PC-9 (cell line): ENCODE results near the gene RNLS. TPM values are rescaled to one million over a fixed set of nuclear protein-coding genes. Genes with fewer than 3 reads are reported as not detected.

ENCODE experiments used
- BruUV-seq: library from RNA; stranded (reverse); fragments of 400-500 nt; replicated peaks from 2 replicates; lab custom pipeline; 2021; lab: Mats Ljungman, UMichigan
- CTCF ChIA-PET: fragments of 300-600 bp; sonication (Branson Sonifier 250); formaldehyde crosslinking; loops from one replicate; lab custom pipeline; 2022; ENCODE audit warnings: antibody characterized with exemption; lab: Charles Lee
- POLR2A ChIA-PET: fragments of 300-600 bp; sonication (Branson Sonifier 250); formaldehyde crosslinking; loops from one replicate; lab custom pipeline; 2022; ENCODE audit warnings: antibody characterized with exemption; ENCODE audit not compliant: unreplicated experiment; lab: Charles Lee
- DNase-seq, 2 experiments: peaks; one replicate each; pipeline versions ENCODE4 v3.0.0 to v3.0.0-alpha.2; 2015 to 2022; ENCODE audit warnings: mixed read lengths in 1 of 2
- H2AFZ ChIP-seq: fragments of 200-600 bp; sonication (generic); 2 replicates; pipeline ENCODE4 v1.8.1; 2017; ENCODE audit warnings: antibody characterized with exemption
- H3F3A ChIP-seq: fragments of 200-600 bp; sonication (generic); 2 replicates; pipeline ENCODE4 v1.8.1; 2017; ENCODE audit warnings: antibody characterized with exemption, mild to moderate bottlenecking, low read depth; ENCODE audit not compliant: insufficient read depth
- H3K27ac ChIP-seq: fragments of 200-600 bp; sonication (generic); 2 replicates; pipeline ENCODE4 v1.6.1; 2016; ENCODE audit warnings: mixed run types
- H3K27me3 ChIP-seq: fragments of 200-600 bp; sonication (generic); 2 replicates; pipeline ENCODE4 v1.6.1; 2016; ENCODE audit warnings: low read depth, mixed run types; ENCODE audit not compliant: insufficient read depth
- H3K36me3 ChIP-seq: fragments of 200-600 bp; sonication (generic); 2 replicates; pipeline ENCODE4 v1.6.1; 2016; ENCODE audit warnings: low read depth, mixed run types
- H3K4me1 ChIP-seq: fragments of 200-600 bp; sonication (generic); replicated peaks from 2 replicates; pipeline ENCODE4 v1.6.1; 2016; ENCODE audit warnings: mixed run types; ENCODE audit not compliant: insufficient read depth
- H3K4me2 ChIP-seq: fragments of 200-600 bp; sonication (generic); 2 replicates; pipeline ENCODE4 v1.6.1; 2017; ENCODE audit warnings: mixed run types
- H3K4me3 ChIP-seq: fragments of 200-600 bp; sonication (generic); 2 replicates; pipeline ENCODE4 v1.6.1; 2016; ENCODE audit warnings: mixed run types
- H3K79me2 ChIP-seq: fragments of 200-600 bp; sonication (generic); 2 replicates; pipeline ENCODE4 v1.6.1; 2017; ENCODE audit warnings: low read depth, mixed run types
- H3K9me2 ChIP-seq: fragments of 200-600 bp; sonication (generic); 2 replicates; pipeline ENCODE4 v1.8.1; 2017; ENCODE audit warnings: mild to moderate bottlenecking; ENCODE audit not compliant: insufficient read depth
- H3K9me3 ChIP-seq: fragments of 200-600 bp; sonication (generic); 2 replicates; pipeline ENCODE4 v1.8.1; 2016; ENCODE audit warnings: low read depth; ENCODE audit not compliant: insufficient read depth
- H4K20me1 ChIP-seq: fragments of 200-600 bp; sonication (generic); 2 replicates; pipeline ENCODE4 v1.8.1; 2017; ENCODE audit not compliant: insufficient read depth
- EZH2 ChIP-seq: fragments of 200-600 bp; sonication (generic); IDR thresholded peaks from 2 replicates; pipeline ENCODE4 v1.8.0; 2017; ENCODE audit warnings: antibody characterized with exemption, low read depth
- intact Hi-C: fragments of 100-400 bp; cut with micrococcal nuclease; formaldehyde crosslinking; loops from one replicate; pipeline ENCODE4 v1.10.0; 2022; ENCODE audit not compliant: unreplicated experiment
- total RNA-seq: library from RNA; stranded (reverse); gene quantifications from 2 replicates; pipeline ENCODE4 v1.2.3, GENCODE V29; 2021
- TF ChIP-seq, protein P1 (sequence below): fragments of 200-600 bp; sonication (generic); conservative IDR thresholded peaks from 2 replicates; pipeline ENCODE4 v1.6.1; 2017; ENCODE audit warnings: mixed run types, antibody characterized with exemption, mild to moderate bottlenecking, moderate library complexity

RNLS gene
- total RNA-seq, 1 experiment from 2014 or later: not detected

DNA sequence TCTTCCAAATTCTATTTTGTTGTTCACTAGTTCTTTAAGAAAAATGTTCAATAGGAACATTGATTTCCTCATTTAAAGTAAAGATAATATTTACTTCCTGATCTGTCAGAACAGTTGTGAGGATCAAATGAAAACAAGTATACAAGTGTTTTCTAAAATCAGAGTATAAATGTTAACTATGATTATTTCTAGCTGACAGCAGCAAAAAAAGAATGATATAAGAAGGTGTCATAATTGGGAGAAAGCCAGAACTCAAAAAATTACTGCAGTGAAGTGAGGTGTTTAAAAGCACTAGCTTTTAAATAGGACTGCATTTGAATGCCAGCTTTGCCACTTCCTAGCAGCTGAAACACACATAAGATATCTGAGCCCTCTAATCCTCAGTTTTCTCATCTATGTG is 283.3 kb downstream of the RNLS start:
- ChIA-PET POLR2A (no interaction called here), CTCF (no interaction called here)
- DNase-seq: no peak
- no peaks in the 10 kb centered on the region for H3K79me2 ChIP-seq
- H3K36me3 ChIP-seq: no peaks in the 10 kb centered on the region
- no peaks in the 10 kb centered on the region for H3F3A ChIP-seq
- H3K9me2 ChIP-seq: no peaks in the 10 kb centered on the region
- H3K4me3 ChIP-seq: no peak overlapping the region
- H3K4me2 ChIP-seq: no peak overlapping the region
- no peaks in the 10 kb centered on the region for H3K27me3 ChIP-seq
- intact Hi-C loops: no loop called here
- TF ChIP-seq, protein P1, sequence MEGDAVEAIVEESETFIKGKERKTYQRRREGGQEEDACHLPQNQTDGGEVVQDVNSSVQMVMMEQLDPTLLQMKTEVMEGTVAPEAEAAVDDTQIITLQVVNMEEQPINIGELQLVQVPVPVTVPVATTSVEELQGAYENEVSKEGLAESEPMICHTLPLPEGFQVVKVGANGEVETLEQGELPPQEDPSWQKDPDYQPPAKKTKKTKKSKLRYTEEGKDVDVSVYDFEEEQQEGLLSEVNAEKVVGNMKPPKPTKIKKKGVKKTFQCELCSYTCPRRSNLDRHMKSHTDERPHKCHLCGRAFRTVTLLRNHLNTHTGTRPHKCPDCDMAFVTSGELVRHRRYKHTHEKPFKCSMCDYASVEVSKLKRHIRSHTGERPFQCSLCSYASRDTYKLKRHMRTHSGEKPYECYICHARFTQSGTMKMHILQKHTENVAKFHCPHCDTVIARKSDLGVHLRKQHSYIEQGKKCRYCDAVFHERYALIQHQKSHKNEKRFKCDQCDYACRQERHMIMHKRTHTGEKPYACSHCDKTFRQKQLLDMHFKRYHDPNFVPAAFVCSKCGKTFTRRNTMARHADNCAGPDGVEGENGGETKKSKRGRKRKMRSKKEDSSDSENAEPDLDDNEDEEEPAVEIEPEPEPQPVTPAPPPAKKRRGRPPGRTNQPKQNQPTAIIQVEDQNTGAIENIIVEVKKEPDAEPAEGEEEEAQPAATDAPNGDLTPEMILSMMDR: no peak
- no peak for TF ChIP-seq EZH2
- no peaks in the 10 kb centered on the region for H3K9me3 ChIP-seq
- no peak overlapping the region for H2AFZ ChIP-seq
- H3K27ac ChIP-seq: no peak overlapping the region
- no peaks in the 10 kb centered on the region for H3K4me1 ChIP-seq
- BruUV-seq: no TSS peak
- no peaks in the 10 kb centered on the region for H4K20me1 ChIP-seq

DNA sequence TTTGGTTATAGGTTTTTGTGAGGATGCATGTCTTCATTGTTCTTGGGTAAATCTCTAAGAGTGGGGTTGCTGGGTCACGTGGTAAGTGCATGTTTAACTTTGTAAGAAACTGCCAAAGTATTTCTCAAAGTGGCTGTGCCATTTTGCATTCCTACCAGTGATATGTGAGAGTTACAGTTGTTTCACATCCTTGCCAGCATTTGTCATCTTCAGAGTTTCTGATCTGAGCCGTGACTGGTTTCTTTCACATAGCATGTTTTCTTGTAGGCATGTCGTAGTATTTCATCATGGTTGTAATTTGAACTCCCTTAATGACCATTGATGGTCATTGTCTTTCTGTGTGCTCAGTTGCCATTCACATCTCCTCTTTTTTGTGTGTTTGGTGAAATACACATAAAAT is 286.0 kb downstream of the RNLS start:
- ChIA-PET POLR2A (no interaction called here), CTCF (no interaction called here)
- H2AFZ ChIP-seq: no peak overlapping the region
- TF ChIP-seq, protein P1: no peak
- TF ChIP-seq EZH2: no peak
- no peaks in the 10 kb centered on the region for H3K27me3 ChIP-seq
- H3K4me2 ChIP-seq: no peak overlapping the region
- no peaks in the 10 kb centered on the region for H4K20me1 ChIP-seq
- H3K4me1 ChIP-seq: no peaks in the 10 kb centered on the region
- H3K9me3 ChIP-seq: no peaks in the 10 kb centered on the region
- no peak for DNase-seq
- no peaks in the 10 kb centered on the region for H3K9me2 ChIP-seq
- H3F3A ChIP-seq: no peaks in the 10 kb centered on the region
- no TSS peak for BruUV-seq
- intact Hi-C loops: no loop called here
- no peaks in the 10 kb centered on the region for H3K79me2 ChIP-seq
- H3K36me3 ChIP-seq: no peaks in the 10 kb centered on the region
- H3K4me3 ChIP-seq: no peak overlapping the region
- no peak overlapping the region for H3K27ac ChIP-seq

DNA sequence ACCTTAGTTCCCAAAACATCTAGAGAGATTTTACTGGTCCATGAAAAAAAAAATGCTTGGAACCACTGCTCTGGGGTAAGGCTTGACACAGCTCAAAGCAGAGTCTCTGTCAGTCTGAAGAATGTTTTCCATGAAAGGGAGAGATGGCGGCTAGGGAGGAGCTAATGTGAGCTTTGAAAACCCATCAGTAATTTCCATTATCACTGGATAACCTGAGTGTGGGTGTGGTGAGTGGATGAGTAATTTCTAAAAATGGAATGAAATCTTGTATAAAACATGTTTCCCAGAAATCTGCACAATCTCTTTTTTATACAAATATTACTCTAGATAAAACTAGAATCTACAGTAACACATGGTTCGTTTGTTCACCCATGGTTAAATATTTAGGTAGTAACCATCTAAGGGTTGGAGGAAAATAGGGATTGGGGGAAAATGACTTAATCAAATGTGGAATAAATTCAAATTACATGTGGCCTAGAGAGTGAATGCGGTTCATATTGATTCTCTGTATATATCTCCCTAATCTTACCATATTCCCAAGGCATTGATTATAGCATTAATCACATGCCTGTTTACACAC is 289.4 kb downstream of the RNLS start:
- ChIA-PET CTCF (no interaction called here), POLR2A (no interaction called here)
- H3K36me3 ChIP-seq: no peaks in the 10 kb centered on the region

More for the DNA sequence above, 289.4 kb downstream of the RNLS start:
- Histone ChIP-seq H3K27me3 (no peaks in the 10 kb centered on the region), H3K79me2 (no peaks in the 10 kb centered on the region), H3K4me3 (no peak overlapping the region), H3K9me3 (no peaks in the 10 kb centered on the region), H3K4me1 (no peaks in the 10 kb centered on the region), H3K4me2 (no peak overlapping the region), H2AFZ (no peak overlapping the region), H3F3A (no peaks in the 10 kb centered on the region), H3K27ac (no peak overlapping the region), H4K20me1 (no peaks in the 10 kb centered on the region), H3K9me2 (no peaks in the 10 kb centered on the region)
- BruUV-seq: no TSS peak
- TF ChIP-seq, protein P1: no peak
- no peak for TF ChIP-seq EZH2
- no peak for DNase-seq
- intact Hi-C loops: no loop called here
